Caco-2 (cell line): Measurements from ENCODE around the gene NUP93. TPM values are rescaled to one million over a fixed set of nuclear protein-coding genes. Genes with fewer than 3 reads are reported as not detected.

Source experiments
- BruUV-seq: library from RNA; stranded (reverse); fragments of 400-500 nt; replicated peaks from 2 replicates; lab custom pipeline; 2021; lab: Mats Ljungman, UMichigan
- CTCF ChIA-PET: fragments of 300-600 bp; sonication (Branson Sonifier 250); formaldehyde crosslinking; loops from one replicate; lab custom pipeline; 2022; ENCODE audit warnings: antibody characterized with exemption; lab: Charles Lee
- POLR2A ChIA-PET: fragments of 300-600 bp; sonication (Branson Sonifier 250); formaldehyde crosslinking; loops from one replicate; lab custom pipeline; 2022; ENCODE audit warnings: antibody characterized with exemption; lab: Charles Lee
- DNase-seq, 2 experiments: peaks; one replicate each; pipeline versions ENCODE4 v3.0.0 to v3.0.0-alpha.2; 2020 to 2022
- H3K27me3 ChIP-seq: replicated peaks from 2 replicates; pipeline ENCODE4 v1.6.0; 2011; ENCODE audit warnings: low read length; ENCODE audit not compliant: control insufficient read depth, insufficient read depth
- H3K36me3 ChIP-seq: 2 replicates; pipeline ENCODE4 v1.5.1; 2011; ENCODE audit warnings: low read length; ENCODE audit not compliant: control insufficient read depth, insufficient read depth
- H3K4me1 ChIP-seq: fragments of 250-450 bp; sonication (Bioruptor Pico); 2 replicates; pipeline ENCODE4 v1.5.1; 2020; ENCODE audit warnings: mild to moderate bottlenecking
- H3K4me3 ChIP-seq: 2 replicates; pipeline ENCODE4 v1.5.1; 2011; ENCODE audit warnings: low read depth, mild to moderate bottlenecking, control low read depth, low read length
- H3K9me3 ChIP-seq: fragments of 250-450 bp; sonication (Bioruptor Pico); 2 replicates; pipeline ENCODE4 v1.5.1; 2020; ENCODE audit warnings: mild to moderate bottlenecking, moderate library complexity
- H3K27ac Mint-ChIP-seq: one replicate; pipeline ENCODE4 v1.8.0; 2022; ENCODE audit warnings: mixed read lengths; ENCODE audit not compliant: unreplicated experiment
- H3K27me3 Mint-ChIP-seq: one replicate; pipeline ENCODE4 v1.8.0; 2022; ENCODE audit warnings: mixed read lengths; ENCODE audit not compliant: insufficient read depth, unreplicated experiment
- H3K36me3 Mint-ChIP-seq: one replicate; pipeline ENCODE4 v1.8.0; 2022; ENCODE audit warnings: mild to moderate bottlenecking, mixed read lengths; ENCODE audit not compliant: insufficient read depth, unreplicated experiment
- H3K4me1 Mint-ChIP-seq: one replicate; pipeline ENCODE4 v1.8.0; 2022; ENCODE audit warnings: low read depth, mixed read lengths; ENCODE audit not compliant: unreplicated experiment
- H3K4me3 Mint-ChIP-seq: one replicate; pipeline ENCODE4 v1.8.0; 2022; ENCODE audit warnings: mild to moderate bottlenecking, moderate library complexity, mixed read lengths; ENCODE audit not compliant: unreplicated experiment
- H3K9me3 Mint-ChIP-seq: one replicate; pipeline ENCODE4 v1.8.0; 2022; ENCODE audit warnings: mixed read lengths; ENCODE audit not compliant: unreplicated experiment
- intact Hi-C: fragments of 100-400 bp; cut with micrococcal nuclease; formaldehyde crosslinking; loops from one replicate; pipeline ENCODE4 v1.10.0; 2022; ENCODE audit not compliant: unreplicated experiment
- total RNA-seq: library from RNA; stranded (reverse); gene quantifications from 2 replicates; pipeline ENCODE4 v1.2.3, GENCODE V29; 2022
- TF ChIP-seq, protein P1 (sequence below), 2 experiments: fragments of 200-600 bp in 1 of 2; IDR thresholded peaks; 1 replicate in 1 of 2; 2 replicates in 1 of 2; pipeline versions ENCODE4 v1.5.1 to v1.8.0; 2011 to 2022; ENCODE audit warnings: antibody characterized with exemption in 1 of 2, control low read depth in 1 of 2, inconsistent platforms in 1 of 2, low read depth in 1 of 2, low read length in 1 of 2, mild to moderate bottlenecking in 1 of 2, moderate library complexity in 1 of 2; ENCODE audit not compliant: insufficient read depth in 1 of 2, severe bottlenecking in 1 of 2, unreplicated experiment in 1 of 2

NUP93 gene
- total RNA-seq, 1 experiment from 2014 or later, result 148 TPM

DNA sequence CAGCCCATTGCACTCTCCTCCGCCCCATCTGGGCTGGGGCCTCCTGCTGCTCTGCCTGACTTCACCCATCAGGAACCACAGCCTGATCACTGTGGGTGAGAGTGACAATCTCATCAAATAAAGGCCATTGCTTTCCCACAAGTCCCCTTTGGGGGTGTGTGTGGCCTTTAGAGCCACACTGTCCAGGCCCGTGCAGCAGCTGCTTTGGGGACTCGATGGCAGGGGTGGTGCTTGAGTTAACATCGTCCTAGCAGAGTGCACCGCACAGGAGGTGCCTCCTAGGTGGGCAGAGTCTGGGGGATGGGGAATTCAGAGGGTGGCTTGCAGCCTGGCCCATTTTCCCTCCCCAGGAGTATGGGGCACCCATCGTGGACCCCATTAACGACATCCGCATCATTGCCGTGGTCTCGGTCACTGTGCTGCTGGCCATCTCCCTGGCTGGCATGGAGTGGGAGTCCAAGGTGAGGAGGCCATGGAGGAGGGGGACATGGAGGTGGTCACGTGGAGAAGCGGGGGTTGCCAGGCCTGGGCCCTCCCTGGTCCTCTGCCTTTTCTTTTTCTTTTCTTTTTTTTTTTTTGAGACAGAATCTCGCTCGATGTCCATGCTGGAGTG, 140.5 kb downstream of the NUP93 start:
- no peaks in the 10 kb centered on the region for H3K36me3 ChIP-seq
- TF ChIP-seq, protein P1, sequence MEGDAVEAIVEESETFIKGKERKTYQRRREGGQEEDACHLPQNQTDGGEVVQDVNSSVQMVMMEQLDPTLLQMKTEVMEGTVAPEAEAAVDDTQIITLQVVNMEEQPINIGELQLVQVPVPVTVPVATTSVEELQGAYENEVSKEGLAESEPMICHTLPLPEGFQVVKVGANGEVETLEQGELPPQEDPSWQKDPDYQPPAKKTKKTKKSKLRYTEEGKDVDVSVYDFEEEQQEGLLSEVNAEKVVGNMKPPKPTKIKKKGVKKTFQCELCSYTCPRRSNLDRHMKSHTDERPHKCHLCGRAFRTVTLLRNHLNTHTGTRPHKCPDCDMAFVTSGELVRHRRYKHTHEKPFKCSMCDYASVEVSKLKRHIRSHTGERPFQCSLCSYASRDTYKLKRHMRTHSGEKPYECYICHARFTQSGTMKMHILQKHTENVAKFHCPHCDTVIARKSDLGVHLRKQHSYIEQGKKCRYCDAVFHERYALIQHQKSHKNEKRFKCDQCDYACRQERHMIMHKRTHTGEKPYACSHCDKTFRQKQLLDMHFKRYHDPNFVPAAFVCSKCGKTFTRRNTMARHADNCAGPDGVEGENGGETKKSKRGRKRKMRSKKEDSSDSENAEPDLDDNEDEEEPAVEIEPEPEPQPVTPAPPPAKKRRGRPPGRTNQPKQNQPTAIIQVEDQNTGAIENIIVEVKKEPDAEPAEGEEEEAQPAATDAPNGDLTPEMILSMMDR (IDR thresholded peaks at IDR 0.05; ENCODE audit: insufficient read depth in 1 of 2, low read depth in 1 of 2, low read length in 1 of 2, severe bottlenecking in 1 of 2, unreplicated experiment in 1 of 2), result no peak
- H3K36me3 Mint-ChIP-seq, result peaks cover 6% of the 10 kb centered on the region
- peaks cover 15% of the 10 kb centered on the region for H3K4me1 ChIP-seq
- H3K9me3 Mint-ChIP-seq, result no peaks in the 10 kb centered on the region
- intact Hi-C loops, result no loop called here
- no peaks in the 10 kb centered on the region for H3K27me3 ChIP-seq
- no peaks in the 10 kb centered on the region for H3K27me3 Mint-ChIP-seq
- BruUV-seq, result no TSS peak
- no peaks in the 10 kb centered on the region for H3K9me3 ChIP-seq
- H3K4me3 ChIP-seq, result no peak overlapping the region
- CTCF ChIA-PET, result interaction anchor here (1.1 to 2.9 kb wide), 3 partner anchors 19 to 78 kb away, joined by 3 to 15 read pairs (median 8); no protein-coding TSS in a partner anchor
- no peak overlapping the region for H3K4me3 Mint-ChIP-seq
- no peak overlapping the region for H3K27ac Mint-ChIP-seq
- peak in 1 of 2 experiments; percentile 36 for DNase-seq
- H3K4me1 Mint-ChIP-seq, result peaks cover 11% of the 10 kb centered on the region
- POLR2A ChIA-PET, result no interaction called here

GRCh38 chr16:56871172-56871593, 141.3 kb downstream of the NUP93 start:
- no peak overlapping the region for H3K4me3 Mint-ChIP-seq
- Histone ChIP-seq H3K27me3 (no peaks in the 10 kb centered on the region), H3K36me3 (no peaks in the 10 kb centered on the region), H3K4me3 (no peak overlapping the region), H3K9me3 (no peaks in the 10 kb centered on the region), H3K4me1 (peaks cover 13% of the 10 kb centered on the region)
- intact Hi-C loops, result loop anchor here (1.0 kb wide), 3 partner anchors 61 to 174 kb away; partner anchors contain the start of gene HERPUD1
- TF ChIP-seq, protein P1 (IDR thresholded peaks at IDR 0.05; ENCODE audit: insufficient read depth in 1 of 2, low read depth in 1 of 2, low read length in 1 of 2, severe bottlenecking in 1 of 2, unreplicated experiment in 1 of 2), result peak in 1 of 2 experiments; percentile 48
- ChIA-PET POLR2A (interaction anchor here (0.7 kb wide), 1 partner anchor 67 kb away, joined by 5 read pairs; no protein-coding TSS in a partner anchor), CTCF (interaction anchor here (0.5 to 1.1 kb wide), 3 partner anchors 77 to 226 kb away, joined by 3 to 5 read pairs (median 4); no protein-coding TSS in a partner anchor)
- no peak overlapping the region for H3K27ac Mint-ChIP-seq
- H3K9me3 Mint-ChIP-seq, result no peaks in the 10 kb centered on the region
- peaks cover 9% of the 10 kb centered on the region for H3K4me1 Mint-ChIP-seq
- peak; percentile 76 to 80 for DNase-seq
- BruUV-seq, result no TSS peak
- no peaks in the 10 kb centered on the region for H3K27me3 Mint-ChIP-seq
- H3K36me3 Mint-ChIP-seq, result peaks cover 6% of the 10 kb centered on the region

DNA sequence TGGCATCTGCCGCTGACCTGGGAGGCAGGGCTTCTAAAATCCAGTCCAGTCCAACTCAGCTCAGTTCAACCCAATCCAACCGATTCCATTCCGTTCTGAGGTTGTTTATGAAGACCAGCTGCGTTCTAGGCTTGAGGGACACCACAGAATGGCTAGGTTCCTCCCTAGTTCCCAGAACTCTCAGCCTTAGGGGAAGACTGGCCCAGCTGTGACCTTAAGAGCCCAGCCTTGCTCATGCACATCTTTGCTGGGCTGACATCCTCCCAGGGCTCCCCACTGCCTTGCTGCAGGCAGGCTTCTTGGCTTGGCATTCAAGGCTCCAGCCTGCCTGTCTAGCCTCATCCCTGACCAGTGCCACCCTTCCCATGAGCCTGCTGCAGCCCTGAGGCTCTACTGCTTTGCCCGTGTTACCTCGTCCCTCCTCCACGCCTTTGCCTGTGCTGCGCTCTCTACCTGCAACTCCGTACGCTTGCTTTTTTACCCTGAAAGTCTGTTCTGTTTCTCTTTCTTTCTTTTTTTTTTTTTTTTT, 143.0 kb downstream of the NUP93 start:
- Mint-ChIP-seq H3K4me3 (no peak overlapping the region), H3K4me1 (no peaks in the 10 kb centered on the region), H3K27ac (no peak overlapping the region), H3K27me3 (no peaks in the 10 kb centered on the region), H3K9me3 (no peaks in the 10 kb centered on the region), H3K36me3 (peaks cover 6% of the 10 kb centered on the region)
- Histone ChIP-seq H3K36me3 (no peaks in the 10 kb centered on the region), H3K27me3 (no peaks in the 10 kb centered on the region), H3K9me3 (no peaks in the 10 kb centered on the region), H3K4me1 (no peaks in the 10 kb centered on the region; the same call in 1 of the 2 replicates), H3K4me3 (no peak overlapping the region)
- no TSS peak for BruUV-seq
- DNase-seq, result no peak
- intact Hi-C loops, result no loop called here
- TF ChIP-seq, protein P1 (IDR thresholded peaks at IDR 0.05; ENCODE audit: insufficient read depth in 1 of 2, low read depth in 1 of 2, low read length in 1 of 2, severe bottlenecking in 1 of 2, unreplicated experiment in 1 of 2), result no peak
- ChIA-PET CTCF (no interaction called here), POLR2A (no interaction called here)
